ENCODE data around the gene PPM1E. TPM values are rescaled to one million over a fixed set of nuclear protein-coding genes. Genes with fewer than 3 reads are reported as not detected.

PPM1E gene
- total RNA-seq, 2 donors from 2014 or later = 0.05 to 0.32 TPM

DNA sequence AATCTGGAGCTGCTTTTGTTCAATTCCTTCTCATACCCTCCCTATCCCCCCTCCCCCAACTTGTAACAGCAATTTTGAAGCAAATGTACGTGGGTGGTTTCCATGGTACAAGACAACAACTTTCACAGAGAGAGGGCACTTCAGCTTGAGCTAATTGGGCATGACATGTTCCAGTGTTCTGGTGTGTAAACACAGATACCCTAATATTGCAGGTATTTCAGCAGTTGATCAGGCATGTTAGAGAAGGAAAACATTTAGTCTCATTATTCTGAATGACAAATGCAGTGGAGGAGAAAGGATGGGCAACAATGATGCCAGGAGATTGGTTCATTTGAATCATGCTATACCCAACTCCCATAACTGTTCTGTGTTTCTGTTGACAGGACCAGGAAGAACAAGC lies 213.5 kb downstream of the PPM1E start:
- no peaks in the 10 kb centered on the region for H3K27me3 ChIP-seq
- TF ChIP-seq, protein P1, sequence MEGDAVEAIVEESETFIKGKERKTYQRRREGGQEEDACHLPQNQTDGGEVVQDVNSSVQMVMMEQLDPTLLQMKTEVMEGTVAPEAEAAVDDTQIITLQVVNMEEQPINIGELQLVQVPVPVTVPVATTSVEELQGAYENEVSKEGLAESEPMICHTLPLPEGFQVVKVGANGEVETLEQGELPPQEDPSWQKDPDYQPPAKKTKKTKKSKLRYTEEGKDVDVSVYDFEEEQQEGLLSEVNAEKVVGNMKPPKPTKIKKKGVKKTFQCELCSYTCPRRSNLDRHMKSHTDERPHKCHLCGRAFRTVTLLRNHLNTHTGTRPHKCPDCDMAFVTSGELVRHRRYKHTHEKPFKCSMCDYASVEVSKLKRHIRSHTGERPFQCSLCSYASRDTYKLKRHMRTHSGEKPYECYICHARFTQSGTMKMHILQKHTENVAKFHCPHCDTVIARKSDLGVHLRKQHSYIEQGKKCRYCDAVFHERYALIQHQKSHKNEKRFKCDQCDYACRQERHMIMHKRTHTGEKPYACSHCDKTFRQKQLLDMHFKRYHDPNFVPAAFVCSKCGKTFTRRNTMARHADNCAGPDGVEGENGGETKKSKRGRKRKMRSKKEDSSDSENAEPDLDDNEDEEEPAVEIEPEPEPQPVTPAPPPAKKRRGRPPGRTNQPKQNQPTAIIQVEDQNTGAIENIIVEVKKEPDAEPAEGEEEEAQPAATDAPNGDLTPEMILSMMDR (IDR thresholded peaks at IDR 0.05) = no peak

DNA sequence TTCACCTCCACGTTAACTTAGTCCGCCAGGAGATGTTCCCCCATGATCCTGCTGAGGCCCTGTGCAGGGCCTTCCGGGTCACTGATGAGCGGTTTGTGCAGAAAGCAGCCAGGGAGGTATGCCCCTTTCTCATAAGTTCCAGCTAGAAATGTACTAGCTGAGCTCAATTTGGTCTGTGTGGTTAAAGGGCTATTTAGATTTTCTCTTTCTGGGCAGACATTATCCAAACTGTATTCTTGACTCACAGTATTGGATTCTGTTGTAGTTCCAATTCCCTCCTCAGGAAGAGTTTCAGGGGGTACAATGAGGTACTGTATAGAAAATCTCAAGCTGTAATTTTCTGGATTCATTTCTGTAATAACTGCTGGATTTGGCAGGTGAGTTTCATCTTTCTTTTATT lies 214.0 kb downstream of the PPM1E start:
- no peak overlapping the region for H3K4me3 ChIP-seq
- no peaks in the 10 kb centered on the region for H3K27me3 ChIP-seq
- H3K27ac ChIP-seq = no peak overlapping the region
- intact Hi-C loops (cut with DNase I) = no loop called here
- TF ChIP-seq, protein P1 (IDR thresholded peaks at IDR 0.05) = no peak
- H3K4me1 ChIP-seq = no peaks in the 10 kb centered on the region
- DNase-seq = no peak
- H3K36me3 ChIP-seq = no peaks in the 10 kb centered on the region
- H3K9ac ChIP-seq (ENCODE audit: low read depth in 2 of 2, low read length in 2 of 2) = no peak overlapping the region
- no peaks in the 10 kb centered on the region for H3K9me3 ChIP-seq

More for the DNA sequence above, 213.5 kb downstream of the PPM1E start:
- Histone ChIP-seq H3K9me3 (no peaks in the 10 kb centered on the region), H3K27ac (no peak overlapping the region), H3K36me3 (no peaks in the 10 kb centered on the region), H3K4me1 (no peaks in the 10 kb centered on the region), H3K9ac (ENCODE audit: low read depth in 2 of 2, low read length in 2 of 2) (no peak overlapping the region), H3K4me3 (no peak overlapping the region)
- DNase-seq = no peak
- intact Hi-C loops (cut with DNase I) = no loop called here

DNA sequence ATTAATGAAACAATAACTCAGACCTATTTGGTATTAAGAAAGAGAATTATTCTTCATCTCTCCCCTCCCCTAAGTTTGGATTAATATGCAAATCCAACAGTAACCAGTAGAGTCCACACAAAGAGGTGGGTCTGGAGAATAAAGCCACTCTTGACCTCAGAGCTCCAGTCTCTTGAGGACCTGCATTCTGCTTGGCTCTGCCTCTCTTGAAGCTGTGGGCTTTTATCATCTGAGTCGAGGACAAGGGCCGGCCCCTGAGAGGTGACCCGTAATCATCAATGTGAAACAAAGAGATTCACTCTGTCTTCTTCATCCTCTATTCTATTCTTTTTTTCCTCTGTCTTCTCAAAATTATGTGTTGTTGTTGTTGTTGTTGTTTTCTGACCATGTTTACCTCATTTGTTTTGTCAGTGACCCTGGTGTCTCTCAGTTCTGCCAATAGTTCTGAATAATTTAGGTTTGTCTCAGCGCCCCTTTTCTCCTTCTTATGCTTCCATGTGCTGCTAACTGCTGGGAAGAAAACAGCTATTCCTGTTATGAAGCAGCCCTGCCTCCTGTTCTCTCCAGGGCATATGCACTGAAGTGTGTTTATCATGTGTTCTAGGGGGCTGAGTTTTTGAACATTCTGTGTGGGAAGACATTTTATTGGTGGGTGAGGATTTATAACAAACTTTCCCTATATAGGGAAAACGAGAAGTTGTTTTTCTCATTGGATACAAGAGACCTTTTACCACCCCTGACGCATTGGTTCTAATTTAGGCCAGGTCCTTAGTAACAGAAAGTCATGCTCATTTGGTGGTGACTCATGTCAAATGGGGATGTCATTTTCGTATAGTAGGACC lies 215.2 kb downstream of the PPM1E start:
- Histone ChIP-seq H3K4me1 (no peaks in the 10 kb centered on the region), H3K27me3 (no peaks in the 10 kb centered on the region), H3K4me3 (no peak overlapping the region), H3K9me3 (no peaks in the 10 kb centered on the region), H3K36me3 (no peaks in the 10 kb centered on the region), H3K27ac (no peak overlapping the region), H3K9ac (ENCODE audit: low read depth in 2 of 2, low read length in 2 of 2) (no peak overlapping the region)
- TF ChIP-seq, protein P1 (IDR thresholded peaks at IDR 0.05) = no peak
- intact Hi-C loops (cut with DNase I) = no loop called here
- no peak for DNase-seq

DNA sequence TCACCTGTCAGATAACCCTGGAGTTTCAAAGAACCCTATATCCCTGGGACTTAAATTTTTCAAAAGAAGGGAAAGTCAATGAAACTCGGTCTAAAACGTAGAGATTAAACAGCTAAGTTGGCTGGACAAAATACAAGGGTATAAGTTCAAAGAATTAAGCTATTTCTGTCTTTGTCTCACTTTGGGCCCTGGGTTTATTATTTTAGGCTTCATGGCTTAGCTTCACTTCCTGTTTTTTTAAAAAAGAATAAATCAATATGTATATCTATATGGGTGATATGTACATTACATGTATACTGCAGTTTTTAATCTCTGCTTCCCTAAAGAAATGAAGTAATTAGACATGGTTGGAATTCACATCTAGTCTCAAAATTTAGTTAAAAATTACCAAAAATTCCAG lies 218.7 kb downstream of the PPM1E start:
- H3K27ac ChIP-seq = no peak overlapping the region
- H3K4me3 ChIP-seq = no peak overlapping the region
- no peaks in the 10 kb centered on the region for H3K9me3 ChIP-seq
- TF ChIP-seq, protein P1 (IDR thresholded peaks at IDR 0.05) = no peak
- no peak overlapping the region for H3K9ac ChIP-seq (ENCODE audit: low read depth in 2 of 2, low read length in 2 of 2)
- DNase-seq = no peak
- no peaks in the 10 kb centered on the region for H3K27me3 ChIP-seq
- no peaks in the 10 kb centered on the region for H3K36me3 ChIP-seq
- no peaks in the 10 kb centered on the region for H3K4me1 ChIP-seq
- intact Hi-C loops (cut with DNase I) = no loop called here

DNA sequence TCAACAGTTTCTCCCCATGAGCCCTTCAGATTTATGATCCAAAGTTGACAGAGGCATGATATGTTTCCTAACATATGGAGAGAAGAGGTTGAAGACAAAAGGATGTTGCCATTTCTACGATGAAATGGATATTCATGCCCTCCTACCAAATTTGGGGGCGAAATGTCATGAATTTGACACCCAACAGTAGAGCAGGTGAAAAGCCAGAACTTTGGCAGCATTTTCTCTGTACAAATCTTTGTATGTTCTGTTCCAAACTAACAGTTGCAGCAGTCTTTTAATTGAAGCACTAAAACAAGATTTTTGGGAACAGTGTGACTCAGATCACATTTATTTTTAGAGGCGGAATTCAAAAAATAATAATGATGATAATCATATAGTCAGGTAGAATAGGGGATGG lies 220.9 kb downstream of the PPM1E start:
- no peak overlapping the region for H3K27ac ChIP-seq
- no peaks in the 10 kb centered on the region for H3K4me1 ChIP-seq
- TF ChIP-seq, protein P1 (IDR thresholded peaks at IDR 0.05) = no peak
- no peak for DNase-seq
- intact Hi-C loops (cut with DNase I) = no loop called here
- H3K9ac ChIP-seq (ENCODE audit: low read depth in 2 of 2, low read length in 2 of 2) = no peak overlapping the region
- no peaks in the 10 kb centered on the region for H3K27me3 ChIP-seq
- no peaks in the 10 kb centered on the region for H3K36me3 ChIP-seq
- H3K4me3 ChIP-seq = no peak overlapping the region
- H3K9me3 ChIP-seq = no peaks in the 10 kb centered on the region

All from colonic mucosa (tissue), 4 donors.